SH-SY5Y (cell line): ENCODE results near the gene MAP4K1.

Experiments used
- GATA2 ChIP-seq: IDR thresholded peaks from 2 replicates; pipeline ENCODE4 v1.6.1; 2011; ENCODE audit warnings: mild to moderate bottlenecking, low read depth, low read length
- GATA3 ChIP-seq: IDR thresholded peaks from 2 replicates; pipeline ENCODE4 v1.6.1; 2011; ENCODE audit warnings: low read depth, mild to moderate bottlenecking, low read length, moderate library complexity

DNA sequence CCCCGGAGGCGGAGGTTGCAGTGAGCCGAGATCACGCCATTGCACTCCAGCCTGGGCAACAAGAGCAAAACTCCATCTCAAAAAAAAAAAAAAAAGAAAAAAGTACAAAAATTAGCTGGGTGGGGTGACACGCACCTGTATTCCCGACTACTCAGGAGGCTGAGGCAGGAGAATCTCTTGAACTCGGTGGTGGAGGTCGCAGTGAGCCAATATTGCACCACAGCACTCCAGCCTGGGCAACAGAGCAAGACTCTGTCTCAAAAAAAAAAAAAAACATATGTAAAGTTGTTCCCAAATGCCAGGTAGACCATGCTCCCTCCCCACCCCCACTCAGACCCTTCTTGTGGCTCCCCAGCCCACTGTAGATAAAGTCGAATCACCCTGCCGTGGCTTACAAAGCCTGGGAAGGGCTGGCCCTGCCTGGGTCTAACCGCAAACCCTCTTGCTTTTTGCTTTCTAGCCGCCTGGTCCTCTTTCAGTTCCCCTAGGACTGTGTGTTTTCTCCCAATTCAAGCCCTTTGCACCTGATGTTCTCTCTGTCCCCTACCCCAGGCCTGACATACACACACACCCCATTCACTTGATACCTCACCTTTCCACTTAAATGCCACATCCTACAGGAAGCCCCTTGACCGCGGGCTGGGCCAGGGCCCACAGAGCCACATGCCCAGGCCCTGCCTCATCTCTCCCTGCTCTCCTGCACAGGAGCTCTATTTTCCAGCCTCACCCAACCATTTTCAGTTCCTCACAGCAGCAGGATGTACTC, 34.4 kb downstream of the MAP4K1 start:
- TF ChIP-seq GATA3 (no peak), GATA2 (no peak)
